Kidney (tissue), 14 donors: ENCODE results near the gene HBEGF. TPM values are rescaled to one million over a fixed set of nuclear protein-coding genes. Genes with fewer than 3 reads are reported as not detected.

Experiments
- DNase-seq, 5 donors: peaks; one replicate each; pipeline ENCODE4 v3.0.0-alpha.2; 2013 to 2020
- FAIRE-seq: peaks from 2 replicates; lab custom pipeline; 2012; peaks lifted over from hg19 to GRCh38; lab: Jason Lieb, UNC
- H3K27ac ChIP-seq, 2 donors: one replicate each; pipeline ENCODE4 v1.7.0; 2013; ENCODE audit warnings: low read depth in 2 of 2, low read length in 2 of 2, inconsistent platforms in 1 of 2
- H3K27me3 ChIP-seq: one replicate; pipeline ENCODE4 v1.7.1; 2013; ENCODE audit warnings: low read length, inconsistent platforms; ENCODE audit not compliant: control insufficient read depth, insufficient read depth
- H3K36me3 ChIP-seq, 3 donors: one replicate each; pipeline versions ENCODE4 v1.7.0 to v1.7.1; 2013; ENCODE audit warnings: low read length in 3 of 3, control low read depth in 1 of 3, inconsistent platforms in 1 of 3; ENCODE audit not compliant: insufficient read depth in 3 of 3, control insufficient read depth in 2 of 3
- H3K4me1 ChIP-seq, 3 donors: one replicate each; pipeline versions ENCODE4 v1.7.0 to v1.7.1; 2013; ENCODE audit warnings: low read length in 3 of 3, inconsistent platforms in 1 of 3, low read depth in 1 of 3; ENCODE audit not compliant: control insufficient read depth in 2 of 3, insufficient read depth in 2 of 3
- H3K4me3 ChIP-seq, 3 donors: one replicate each; pipeline versions ENCODE4 v1.7.0 to v1.8.1; 2013; ENCODE audit warnings: low read length in 3 of 3, control low read depth in 1 of 3, inconsistent platforms in 1 of 3
- H3K9ac ChIP-seq, 3 donors: one replicate each; pipeline versions ENCODE4 v1.7.0 to v1.7.1; 2013; ENCODE audit warnings: low read length in 3 of 3, control low read depth in 1 of 3, inconsistent platforms in 1 of 3
- H3K9me3 ChIP-seq, 3 donors: one replicate each; pipeline versions ENCODE4 v1.7.0 to v1.7.1; 2013; ENCODE audit warnings: low read length in 3 of 3, control low read depth in 1 of 3, inconsistent platforms in 1 of 3; ENCODE audit not compliant: control insufficient read depth in 2 of 3, insufficient read depth in 1 of 3
- intact Hi-C: fragments of 100-400 bp; cut with DNase I; formaldehyde crosslinking; loops from one replicate; pipeline ENCODE4 v1.11.1; 2022
- polyA plus RNA-seq: library from polyadenylated mRNA; stranded (reverse); fragments of 350-450 nt; fragmentation: Illumina TruSeq; extraction: RNeasy Lipid Tissue Mini Kit (QIAGEN cat#74804); gene quantifications from one replicate; pipeline ENCODE4 v1.2.3, GENCODE V29; 2014; ENCODE audit warnings: low read depth, low replicate concordance; ENCODE audit not compliant: insufficient read depth
- total RNA-seq: library from RNA; stranded (reverse); fragmentation: NEBNext Ultra II Directional; extraction: Animal tissue kit (Norgen Biotek cat#: 25700); gene quantifications from one replicate; pipeline ENCODE4 v1.2.1, GENCODE V29; 2021
- TF ChIP-seq, protein P1 (sequence below): IDR thresholded peaks from 3 replicates; pipeline ENCODE4 v1.5.1; 2012; ENCODE audit warnings: mild to moderate bottlenecking, moderate library complexity, borderline replicate concordance; ENCODE audit not compliant: insufficient read depth; ENCODE audit errors: extremely low read depth
- donor health status: control.
- donor health status: control.
- donor health status: control.
- donor health status: control.
- donor health status: control.
- donor health status: DM: yes; HTN: yes; CAD: no.
- donor health status: Normal renal cell carcinoma (clear cell type).

Gene HBEGF
- total and polyA plus RNA-seq, 2 donors from 2014 or later = 6.0 to 7.8 TPM

DNA sequence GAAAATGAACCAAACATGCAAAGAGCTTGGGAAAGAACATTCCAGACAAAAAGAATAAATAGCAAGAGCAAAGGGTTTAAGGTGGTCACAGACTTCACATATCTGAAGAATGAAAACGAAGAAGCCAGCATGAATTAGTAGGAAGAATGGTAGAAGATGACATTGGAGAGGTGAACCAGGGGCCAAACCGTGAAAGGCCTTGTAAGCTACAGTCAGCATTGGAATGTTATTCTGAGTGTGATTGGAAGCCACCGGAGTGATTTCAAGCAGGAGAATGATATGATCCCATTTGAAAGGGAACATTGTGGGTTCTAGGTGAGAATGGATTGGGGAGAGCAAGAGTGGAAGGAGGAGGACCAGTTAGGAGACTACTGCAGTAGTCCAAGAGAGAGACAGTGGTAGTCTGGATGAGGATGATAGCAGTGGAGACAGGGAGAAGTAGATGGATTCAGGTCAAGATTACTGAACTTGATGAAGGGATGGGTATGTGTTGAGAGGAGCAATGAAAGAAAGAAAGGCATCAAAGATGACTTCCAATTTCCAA is 36.6 kb downstream of the HBEGF start:
- H3K36me3 ChIP-seq = no peaks in the 10 kb centered on the region
- intact Hi-C loops = no loop called here
- DNase-seq (no peak), FAIRE-seq (no peak)
- peaks cover 0 to 6% (median 0%) of the 10 kb centered on the region in 3 donors for H3K4me1 ChIP-seq
- H3K27me3 ChIP-seq = no peaks in the 10 kb centered on the region
- H3K9ac ChIP-seq = no peak overlapping the region
- no peak overlapping the region for H3K27ac ChIP-seq
- H3K9me3 ChIP-seq = no peaks in the 10 kb centered on the region
- TF ChIP-seq, protein P1, sequence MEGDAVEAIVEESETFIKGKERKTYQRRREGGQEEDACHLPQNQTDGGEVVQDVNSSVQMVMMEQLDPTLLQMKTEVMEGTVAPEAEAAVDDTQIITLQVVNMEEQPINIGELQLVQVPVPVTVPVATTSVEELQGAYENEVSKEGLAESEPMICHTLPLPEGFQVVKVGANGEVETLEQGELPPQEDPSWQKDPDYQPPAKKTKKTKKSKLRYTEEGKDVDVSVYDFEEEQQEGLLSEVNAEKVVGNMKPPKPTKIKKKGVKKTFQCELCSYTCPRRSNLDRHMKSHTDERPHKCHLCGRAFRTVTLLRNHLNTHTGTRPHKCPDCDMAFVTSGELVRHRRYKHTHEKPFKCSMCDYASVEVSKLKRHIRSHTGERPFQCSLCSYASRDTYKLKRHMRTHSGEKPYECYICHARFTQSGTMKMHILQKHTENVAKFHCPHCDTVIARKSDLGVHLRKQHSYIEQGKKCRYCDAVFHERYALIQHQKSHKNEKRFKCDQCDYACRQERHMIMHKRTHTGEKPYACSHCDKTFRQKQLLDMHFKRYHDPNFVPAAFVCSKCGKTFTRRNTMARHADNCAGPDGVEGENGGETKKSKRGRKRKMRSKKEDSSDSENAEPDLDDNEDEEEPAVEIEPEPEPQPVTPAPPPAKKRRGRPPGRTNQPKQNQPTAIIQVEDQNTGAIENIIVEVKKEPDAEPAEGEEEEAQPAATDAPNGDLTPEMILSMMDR = no peak
- H3K4me3 ChIP-seq = no peak overlapping the region

DNA sequence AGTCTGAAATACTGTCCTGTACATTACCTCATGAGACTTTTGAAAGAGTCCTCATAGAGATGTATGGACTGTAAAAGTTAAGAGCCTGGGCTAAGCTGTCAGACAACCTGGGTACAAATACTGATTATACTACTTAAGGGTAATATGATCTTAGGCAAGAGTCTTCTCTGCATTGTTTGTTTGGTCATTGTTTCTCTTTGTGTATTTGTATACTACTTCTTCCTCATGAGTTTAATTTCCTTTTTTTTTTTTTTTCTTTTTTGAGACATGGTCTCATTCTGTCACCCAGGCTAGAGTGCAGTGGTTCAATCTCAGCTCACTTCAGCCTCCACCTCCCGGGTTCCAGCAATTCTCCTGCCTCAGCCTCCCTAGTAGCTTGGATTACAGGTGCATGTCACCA is 40.9 kb downstream of the HBEGF start:
- FAIRE-seq (no peak), DNase-seq (no peak)
- Histone ChIP-seq H3K9ac (no peak overlapping the region), H3K4me1 (peaks cover 0 to 6% (median 3%) of the 10 kb centered on the region in 3 donors), H3K9me3 (no peaks in the 10 kb centered on the region), H3K4me3 (no peak overlapping the region), H3K36me3 (no peaks in the 10 kb centered on the region), H3K27me3 (no peaks in the 10 kb centered on the region), H3K27ac (no peak overlapping the region)
- TF ChIP-seq, protein P1 = no peak
- intact Hi-C loops = no loop called here

DNA sequence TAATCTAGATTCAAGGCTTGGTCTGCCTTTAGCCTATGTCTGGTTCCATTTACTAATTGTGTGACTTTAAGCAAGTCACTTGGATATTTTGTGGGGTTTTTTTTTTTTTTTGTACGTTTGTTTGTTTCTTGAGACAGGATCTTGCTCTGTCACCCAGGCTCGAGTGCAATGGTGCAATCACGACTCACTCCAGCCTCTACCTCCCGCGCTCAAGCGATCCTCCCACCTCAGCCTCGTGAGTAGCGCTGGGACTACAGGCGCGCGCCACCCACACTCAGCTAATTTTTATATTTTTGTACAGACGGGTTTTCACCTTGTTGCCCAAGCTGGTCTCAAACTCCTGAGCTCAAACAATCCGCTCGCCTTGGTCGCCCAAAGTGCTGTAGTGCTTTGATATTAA is 42.4 kb downstream of the HBEGF start:
- H3K27ac ChIP-seq = no peak overlapping the region
- peaks cover 0 to 6% (median 3%) of the 10 kb centered on the region in 3 donors for H3K4me1 ChIP-seq
- H3K9me3 ChIP-seq = no peaks in the 10 kb centered on the region
- intact Hi-C loops = no loop called here
- FAIRE-seq (no peak), DNase-seq (no peak)
- TF ChIP-seq, protein P1 = no peak
- H3K4me3 ChIP-seq = no peak overlapping the region
- no peak overlapping the region for H3K9ac ChIP-seq
- no peaks in the 10 kb centered on the region for H3K27me3 ChIP-seq
- no peaks in the 10 kb centered on the region for H3K36me3 ChIP-seq
